HG03280 (cell line): Measurements from ENCODE around the gene PHF3.

Experiments
- ATAC-seq: cut with Tn5 transposase; IDR thresholded peaks from one replicate; pipeline ENCODE4 v1.9.1; 2021; ENCODE audit warnings: mild to moderate bottlenecking, moderate library complexity; ENCODE audit not compliant: unreplicated experiment

Gene PHF3

DNA sequence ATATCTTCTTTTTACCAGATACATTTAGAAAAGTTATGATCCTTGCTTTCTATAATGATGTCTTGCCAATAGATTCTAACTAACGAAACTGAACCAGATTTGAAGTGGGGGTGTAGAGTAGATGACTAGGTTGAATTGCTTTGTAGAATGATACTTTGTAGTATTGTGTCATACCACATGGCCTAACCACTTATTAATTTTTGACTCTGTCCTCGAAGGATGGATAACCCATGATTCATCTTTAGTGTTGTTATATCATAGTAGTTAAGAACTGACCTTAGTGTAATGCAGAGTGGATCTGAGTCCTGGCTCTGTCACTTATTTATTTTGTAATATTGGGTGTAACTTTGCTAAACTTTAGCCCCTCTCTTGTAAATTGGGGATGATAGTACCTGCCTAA is 4.5 kb downstream of the PHF3 start:
- ATAC-seq: no peak

GRCh38 chr6:63643862-63644261 is 8.3 kb downstream of the PHF3 start:
- ATAC-seq: no peak

DNA sequence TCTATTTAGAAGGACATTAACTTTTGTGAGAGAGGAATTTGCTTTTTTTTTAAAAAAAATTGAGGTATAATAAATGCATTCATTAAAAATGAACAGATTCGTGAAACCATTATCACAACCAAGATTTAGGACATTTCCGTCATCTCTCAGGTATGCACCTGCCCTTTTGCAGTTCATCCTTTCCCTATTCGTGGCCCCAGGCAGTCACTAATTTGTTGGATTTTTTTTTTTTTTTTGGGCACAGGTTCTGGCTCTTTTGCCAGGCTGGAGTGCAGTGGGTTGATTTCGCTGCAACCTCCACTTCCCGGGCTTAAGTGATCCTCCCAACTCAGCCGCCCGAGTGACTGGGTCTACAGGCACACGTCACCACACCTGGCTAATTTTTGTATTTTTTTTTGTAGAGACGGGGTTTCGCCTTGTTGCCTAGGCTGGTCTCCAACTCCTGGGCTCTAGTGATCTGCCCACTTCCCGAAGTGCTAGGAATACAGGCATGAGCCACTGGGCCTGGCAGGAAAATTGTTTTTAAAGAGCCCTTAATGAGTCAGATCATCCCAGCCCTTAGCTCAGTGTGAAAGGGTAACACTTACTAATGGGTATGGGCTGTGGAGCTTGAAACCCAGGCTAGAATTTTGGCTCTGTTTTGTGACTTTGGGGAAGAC is 9.2 kb downstream of the PHF3 start:
- ATAC-seq: no peak

DNA sequence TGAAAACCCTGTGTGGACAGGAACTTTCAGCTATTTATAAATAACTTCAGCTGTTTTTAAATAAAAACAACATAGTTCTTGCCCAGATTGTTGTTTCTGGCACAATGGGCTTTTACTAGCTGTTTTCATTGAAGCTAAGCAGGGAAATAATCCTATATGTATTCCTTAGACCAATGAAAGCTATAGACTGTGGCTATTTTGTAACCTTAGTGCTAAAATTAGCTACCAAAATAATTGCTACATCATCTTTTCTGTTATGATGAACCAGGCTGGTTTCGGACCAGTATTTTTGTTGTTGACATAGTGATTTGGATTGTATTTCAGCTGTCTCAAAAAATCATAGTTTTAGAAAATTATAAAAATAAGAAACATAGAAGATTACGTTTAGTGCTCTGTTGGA is 13.7 kb downstream of the PHF3 start:
- ATAC-seq: no peak

- no peak for ATAC-seq
Observed at GRCh38 chr6:63649847-63650265, 14.3 kb downstream of the PHF3 start.

DNA sequence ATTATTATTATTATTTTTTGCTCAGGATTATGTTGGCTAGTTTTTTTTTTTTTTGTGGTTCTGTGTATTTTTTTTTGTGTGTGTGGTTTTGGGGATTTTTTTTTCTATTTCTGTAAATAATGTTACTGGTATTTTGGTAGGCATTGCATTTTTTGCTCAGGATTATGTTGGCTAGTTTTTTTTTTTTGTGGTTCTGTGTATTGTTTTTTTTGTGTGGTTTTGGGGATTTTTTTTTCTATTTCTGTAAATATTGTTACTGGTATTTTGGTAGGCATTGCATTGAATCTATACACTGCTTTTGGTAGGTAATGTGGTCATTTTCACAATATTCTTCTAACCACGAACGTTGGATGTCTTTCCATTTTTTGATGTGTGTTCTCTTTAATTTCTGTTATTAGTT is 17.4 kb downstream of the PHF3 start:
- ATAC-seq: no peak

- ATAC-seq: no peak
Observed at GRCh38 chr6:63660757-63661156, 25.2 kb downstream of the PHF3 start.

DNA sequence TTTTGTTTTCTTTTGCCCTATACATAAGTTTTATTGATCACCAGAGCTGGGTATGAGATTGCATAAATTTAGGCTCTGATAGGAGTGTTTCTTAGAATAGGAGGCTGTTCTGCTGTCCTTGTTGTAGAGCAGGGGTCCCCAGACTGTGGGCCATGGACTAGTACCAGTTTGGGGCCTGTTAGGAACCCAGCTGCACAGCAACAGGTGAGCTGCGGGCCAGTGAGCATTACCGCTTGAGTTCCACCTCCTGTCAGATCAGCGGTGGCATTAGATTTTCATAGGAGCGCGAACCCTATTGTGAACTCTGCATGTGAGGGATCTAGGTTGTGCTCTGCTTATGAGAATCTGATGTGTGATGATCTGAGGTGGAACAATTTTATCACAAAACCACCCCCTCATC is 26.2 kb downstream of the PHF3 start:
- ATAC-seq: no peak

GRCh38 chr6:63663147-63663955 is 27.7 kb downstream of the PHF3 start:
- ATAC-seq: no peak

DNA sequence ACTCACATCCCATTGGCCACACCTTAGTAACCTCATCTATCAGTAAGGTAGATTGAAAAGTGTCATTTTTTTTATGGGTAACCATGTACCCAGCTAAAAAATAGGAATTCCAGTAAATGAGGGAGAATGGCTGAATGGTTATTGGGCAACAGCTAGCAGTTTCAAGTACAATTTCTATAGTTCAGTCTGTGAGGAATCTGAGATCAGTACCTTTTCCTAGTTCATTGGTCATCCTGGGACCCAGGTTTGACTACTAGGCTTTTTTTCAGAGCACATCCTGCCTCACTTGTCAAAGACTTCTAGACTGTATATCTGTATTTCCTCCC is 28.3 kb downstream of the PHF3 start:
- no peak for ATAC-seq

DNA sequence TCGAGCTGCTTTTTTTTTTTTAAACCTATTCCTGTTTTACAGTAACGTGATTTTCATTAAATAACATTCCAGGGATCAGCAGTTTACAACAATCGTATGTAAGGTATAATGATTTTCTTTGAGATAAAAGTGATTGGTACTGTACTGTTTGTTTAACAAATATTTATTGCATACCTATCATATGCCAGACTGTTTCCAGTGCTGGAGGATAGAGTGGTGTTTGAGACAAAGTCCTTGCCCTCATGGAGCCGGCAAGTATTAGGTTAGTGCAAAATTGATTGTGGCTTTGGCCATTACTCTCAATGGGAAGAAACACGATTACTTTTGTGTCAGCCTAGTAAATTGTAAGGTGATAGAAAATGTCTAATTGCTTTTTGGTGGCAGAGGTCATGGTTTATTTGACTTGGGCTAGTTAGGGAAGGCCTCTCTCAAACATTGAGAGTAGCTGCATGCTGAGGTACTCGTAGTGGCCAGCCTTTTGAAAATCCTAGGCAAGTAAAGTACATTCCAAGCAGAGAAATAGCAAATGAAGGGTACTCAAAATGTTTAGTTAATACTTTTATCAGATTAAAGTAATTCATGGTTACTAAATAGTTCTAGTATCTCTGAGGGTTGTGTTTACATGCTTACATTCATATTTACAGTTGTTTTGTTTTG is 35.6 kb downstream of the PHF3 start:
- no peak for ATAC-seq

DNA sequence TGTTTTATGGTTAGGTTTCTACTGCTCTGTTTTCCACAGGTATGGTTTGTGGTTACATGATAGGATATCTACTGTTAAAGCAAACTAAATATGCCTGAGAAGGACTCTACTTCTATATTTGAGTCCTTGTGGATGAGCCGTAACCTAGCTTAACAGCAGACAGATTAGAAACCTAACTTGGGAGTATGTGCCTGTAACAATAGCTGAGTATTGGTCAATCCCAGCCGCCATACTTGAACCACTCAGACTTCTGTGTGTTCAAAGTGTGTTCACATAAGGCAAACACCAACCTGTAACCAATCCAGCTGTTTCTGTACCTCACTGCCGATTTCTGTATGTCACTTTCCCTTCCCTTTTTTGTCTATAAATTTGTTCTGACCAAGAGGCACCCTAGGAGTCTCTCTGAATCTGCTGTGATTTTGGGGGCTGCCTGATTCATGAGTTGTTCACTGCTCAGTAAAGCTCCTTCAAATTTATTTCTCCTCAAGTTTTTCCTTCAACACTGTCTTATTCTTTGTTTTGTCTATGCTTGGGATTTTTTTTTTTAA is 37.1 kb downstream of the PHF3 start:
- ATAC-seq: no peak

GRCh38 chr6:63673692-63674091 is 38.1 kb downstream of the PHF3 start:
- ATAC-seq: no peak

DNA sequence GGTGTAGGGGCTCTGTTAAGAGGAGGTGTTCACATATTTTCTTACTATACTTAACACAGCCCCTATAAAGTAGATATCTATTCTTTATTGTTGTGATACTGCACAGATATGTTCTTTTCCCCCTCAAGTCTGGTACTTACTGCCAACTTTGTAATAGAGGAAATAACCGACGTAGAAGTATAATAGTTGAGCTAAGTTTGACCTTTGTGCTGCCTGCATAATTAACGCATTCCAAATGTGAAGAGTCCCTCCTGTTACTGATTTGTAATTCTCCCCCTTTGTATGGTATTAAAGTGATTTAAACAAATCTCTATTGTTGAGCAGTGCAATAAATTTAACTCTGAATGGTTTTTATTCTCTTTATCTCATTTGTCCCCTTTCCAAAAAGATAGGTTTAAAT is 39.0 kb downstream of the PHF3 start:
- no peak for ATAC-seq

DNA sequence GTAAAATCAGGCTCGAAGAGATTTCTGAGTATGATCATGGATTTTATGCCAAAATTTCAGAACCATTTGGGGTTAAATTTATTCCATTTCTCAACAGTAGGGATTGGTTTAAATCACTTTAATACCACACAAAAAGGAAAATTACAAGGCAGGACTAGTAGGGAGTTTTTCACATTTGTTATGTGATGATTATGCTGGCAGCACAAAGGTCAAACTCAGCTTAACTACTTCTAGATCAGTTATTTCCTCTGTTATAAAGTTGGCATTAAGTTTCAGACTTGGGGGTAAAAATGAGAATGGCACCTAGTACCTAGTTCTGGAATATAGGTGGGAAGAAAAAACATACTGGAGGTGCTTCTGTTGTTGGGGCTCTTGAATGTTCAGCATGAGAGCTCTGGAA is 39.5 kb downstream of the PHF3 start:
- no peak for ATAC-seq

DNA sequence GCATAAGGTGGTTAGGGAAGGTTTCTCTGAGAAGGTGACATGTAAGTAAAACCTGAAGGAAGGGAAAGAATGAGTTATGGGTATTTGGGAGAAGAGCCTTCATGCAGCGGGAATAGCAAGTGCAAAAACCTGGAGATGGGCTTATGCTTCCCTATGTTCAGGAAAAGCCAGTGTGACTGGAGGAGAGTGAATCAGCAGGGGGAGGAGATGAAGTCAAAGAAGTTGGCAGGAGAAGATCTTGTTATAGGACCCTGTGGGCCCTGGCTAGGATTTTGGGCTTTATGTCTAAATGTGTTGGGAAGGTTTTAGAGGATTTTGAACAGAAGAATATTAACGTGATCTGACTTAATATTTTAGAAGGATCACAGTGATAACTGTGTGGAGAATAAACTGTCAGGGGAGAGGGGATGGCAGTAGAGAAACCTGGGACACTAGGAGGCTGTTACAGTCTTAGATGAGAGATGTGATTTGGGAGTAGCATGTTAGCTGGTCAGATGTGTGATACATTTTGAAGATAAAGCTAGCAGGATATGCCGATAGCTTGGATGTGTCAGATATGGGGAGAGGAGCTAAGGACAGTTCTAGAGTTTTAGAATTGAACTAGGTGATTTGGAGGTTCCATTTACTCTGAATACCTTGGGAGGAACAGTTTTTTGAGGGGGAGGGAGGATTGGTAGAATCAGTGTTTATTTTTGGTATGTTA is 41.0 kb downstream of the PHF3 start:
- ATAC-seq: no peak

- no peak for ATAC-seq
Observed at GRCh38 chr6:63677282-63677681, 41.7 kb downstream of the PHF3 start.

- ATAC-seq: no peak
Observed at GRCh38 chr6:63683071-63683603, 47.5 kb downstream of the PHF3 start.

- ATAC-seq: peak; percentile 73
Observed at GRCh38 chr6:63685446-63686379, 50.1 kb downstream of the PHF3 start.

- no peak for ATAC-seq
Observed at GRCh38 chr6:63689421-63689820, 53.8 kb downstream of the PHF3 start.
